GOT3 (cell line): ENCODE data around the gene NBEAL2.

ENCODE experiments used
- DNase-seq: peaks from one replicate; lab custom pipeline; 2025; ENCODE audit warnings: mixed read lengths; lab: John Stamatoyannopoulos, UW

Gene NBEAL2

GRCh38 chr3:46999516-47000197, 20.2 kb downstream of the NBEAL2 start:
- no peak for DNase-seq

- no peak for DNase-seq
Measured at GRCh38 chr3:47000198-47000815, 20.8 kb downstream of the NBEAL2 start.

GRCh38 chr3:47000922-47001730, 21.7 kb downstream of the NBEAL2 start:
- DNase-seq, result no peak

GRCh38 chr3:47001731-47002170, 22.3 kb downstream of the NBEAL2 start:
- no peak for DNase-seq

- no peak for DNase-seq
Measured at GRCh38 chr3:47002171-47003055, 22.9 kb downstream of the NBEAL2 start.

GRCh38 chr3:47003056-47003410, 23.6 kb downstream of the NBEAL2 start:
- DNase-seq, result no peak

GRCh38 chr3:47003461-47004368, 24.2 kb downstream of the NBEAL2 start:
- no peak for DNase-seq

- DNase-seq, result no peak
Measured at GRCh38 chr3:47004369-47005211, 25.1 kb downstream of the NBEAL2 start.

- DNase-seq, result no peak
Measured at GRCh38 chr3:47005212-47006144, 26.0 kb downstream of the NBEAL2 start.

GRCh38 chr3:47006145-47006651, 26.7 kb downstream of the NBEAL2 start:
- DNase-seq, result no peak

- no peak for DNase-seq
Measured at GRCh38 chr3:47007001-47007400, 27.5 kb downstream of the NBEAL2 start.

- DNase-seq, result no peak
Measured at GRCh38 chr3:47007482-47008233, 28.2 kb downstream of the NBEAL2 start.

- DNase-seq, result no peak
Measured at GRCh38 chr3:47008234-47008796, 28.8 kb downstream of the NBEAL2 start.

GRCh38 chr3:47008851-47009224, 29.4 kb downstream of the NBEAL2 start:
- no peak for DNase-seq

- peak; percentile 51 for DNase-seq
Measured at GRCh38 chr3:47009225-47010110, 30.0 kb downstream of the NBEAL2 start.

GRCh38 chr3:47010111-47010712, 30.7 kb downstream of the NBEAL2 start:
- no peak for DNase-seq
